ENCODE measurements around the gene RIMKLA. TPM values are rescaled to one million over a fixed set of nuclear protein-coding genes. Genes with fewer than 3 reads are reported as not detected.

RIMKLA gene
- total and polyA plus RNA-seq, 5 experiments from 2014 or later = 0.05 to 0.19 (median 0.11) TPM; not detected in 2

Other genes with a start within 250 kb of the RIMKLA start
- gene GUCA2B, start 227.4 kb upstream of the RIMKLA start, total RNA-seq = not detected
- gene GUCA2B, start 227.4 kb upstream of the RIMKLA start, polyA plus RNA-seq = not detected
- not detected for gene GUCA2A, start 216.0 kb upstream of the RIMKLA start, total RNA-seq
- gene GUCA2A, start 216.0 kb upstream of the RIMKLA start, polyA plus RNA-seq = not detected
- 100 to 1,000 TPM; 108 to 112 TPM for gene FOXJ3, start 45.6 kb upstream of the RIMKLA start, total RNA-seq
- 10 to 100 TPM; 30.3 to 39.8 (median 34.8) TPM for gene FOXJ3, start 45.6 kb upstream of the RIMKLA start, polyA plus RNA-seq
- under 1 TPM; 0.39 to 0.41 TPM for gene ZMYND12, start 75.2 kb downstream of the RIMKLA start, total RNA-seq
- gene ZMYND12, start 75.2 kb downstream of the RIMKLA start, polyA plus RNA-seq = 1 to 10 TPM in 1 of 3 donors, under 1 TPM in 1, not detected in 1; 0.13 to 1.6 TPM
- gene PPCS, start 75.8 kb downstream of the RIMKLA start, total RNA-seq = 10 to 100 TPM; 65.5 to 71.0 TPM
- 100 to 1,000 TPM; 109 to 124 (median 117) TPM for gene PPCS, start 75.8 kb downstream of the RIMKLA start, polyA plus RNA-seq
- 1 to 10 TPM; 5.4 to 5.5 TPM for gene CCDC30, start 82.5 kb downstream of the RIMKLA start, total RNA-seq
- under 1 TPM; 0.55 to 0.84 (median 0.79) TPM for gene CCDC30, start 82.5 kb downstream of the RIMKLA start, polyA plus RNA-seq